ENCODE measurements around the gene HSP90B1.

Gene HSP90B1

DNA sequence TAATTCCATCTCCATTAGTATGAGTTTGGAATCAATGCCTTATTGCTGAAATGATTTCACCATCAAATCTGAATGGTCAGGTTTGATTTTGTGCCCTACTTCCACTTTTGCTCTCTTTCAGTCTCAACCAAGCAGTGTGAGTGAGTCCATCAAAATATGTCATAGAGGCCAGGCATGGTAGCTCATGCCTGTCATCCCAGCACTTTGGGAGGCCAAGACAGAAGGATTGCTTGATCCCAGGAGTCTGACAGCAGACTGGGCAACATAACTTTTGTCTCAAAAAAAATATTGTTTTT lies 22.0 kb upstream of the HSP90B1 start:
- Histone ChIP-seq H3K9me3 (ENCODE audit: control insufficient read depth, low read length) (no peaks in the 10 kb centered on the region), H3K4me3 (ENCODE audit: low read length) (no peak overlapping the region), H3K9ac (ENCODE audit: low read length) (no peak overlapping the region), H3K27me3 (replicated peaks; ENCODE audit: control insufficient read depth, insufficient read depth, low read length) (peaks cover 3% of the 10 kb centered on the region), H3K4me1 (ENCODE audit: control insufficient read depth, insufficient read depth, low read length) (peaks cover 18% of the 10 kb centered on the region), H3K36me3 (ENCODE audit: control insufficient read depth, insufficient read depth, low read length, severe bottlenecking) (no peaks in the 10 kb centered on the region)
- DNase-seq (ENCODE audit: low read depth), result no peak

DNA sequence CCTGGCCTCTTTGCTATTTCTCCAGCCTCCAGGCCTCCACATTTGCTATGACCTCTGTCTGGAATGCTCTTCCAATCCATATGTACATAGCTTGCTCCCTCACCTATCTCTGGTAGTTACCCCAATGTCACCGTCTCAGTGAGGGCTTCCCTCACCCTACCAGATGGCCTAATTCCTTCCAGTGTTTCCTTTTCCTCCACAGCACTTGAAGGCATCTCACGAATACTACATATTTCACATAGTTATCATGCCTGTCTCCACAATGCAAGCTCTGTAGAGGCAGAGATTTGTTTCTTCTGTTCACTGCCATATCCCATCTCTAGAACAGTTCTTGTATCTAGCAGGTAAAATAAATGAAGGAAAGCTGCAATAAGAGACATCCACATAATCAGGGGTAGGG lies 21.3 kb upstream of the HSP90B1 start:
- Histone ChIP-seq H3K36me3 (ENCODE audit: control insufficient read depth, insufficient read depth, low read length, severe bottlenecking) (no peaks in the 10 kb centered on the region), H3K27me3 (replicated peaks; ENCODE audit: control insufficient read depth, insufficient read depth, low read length) (peaks cover 3% of the 10 kb centered on the region), H3K4me3 (ENCODE audit: low read length) (no peak overlapping the region), H3K9me3 (ENCODE audit: control insufficient read depth, low read length) (no peaks in the 10 kb centered on the region), H3K9ac (ENCODE audit: low read length) (no peak overlapping the region), H3K4me1 (ENCODE audit: control insufficient read depth, insufficient read depth, low read length) (peaks cover 18% of the 10 kb centered on the region)
- peak; percentile 81 for DNase-seq (ENCODE audit: low read depth)

DNA sequence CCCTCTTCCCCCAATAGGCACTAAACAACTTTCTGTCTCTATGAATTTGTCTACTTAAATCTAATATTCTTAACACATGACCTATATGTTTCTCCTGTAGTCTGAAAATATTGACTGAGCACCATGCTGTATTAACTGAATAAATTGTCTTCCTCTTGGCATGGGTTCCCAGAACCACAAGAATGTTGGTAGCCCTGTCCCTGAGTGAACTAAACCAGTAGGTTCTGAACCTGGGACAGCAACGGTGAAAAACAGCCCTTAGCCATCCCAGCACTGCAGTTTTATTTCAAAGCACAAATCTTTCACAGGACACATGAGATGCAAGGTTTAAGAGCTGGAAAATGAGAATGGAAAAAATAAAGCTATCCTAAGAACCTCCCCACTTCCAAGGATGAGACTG lies 20.4 kb upstream of the HSP90B1 start:
- Histone ChIP-seq H3K4me1 (ENCODE audit: control insufficient read depth, insufficient read depth, low read length) (peaks cover 18% of the 10 kb centered on the region), H3K9me3 (ENCODE audit: control insufficient read depth, low read length) (no peaks in the 10 kb centered on the region)

DNA sequence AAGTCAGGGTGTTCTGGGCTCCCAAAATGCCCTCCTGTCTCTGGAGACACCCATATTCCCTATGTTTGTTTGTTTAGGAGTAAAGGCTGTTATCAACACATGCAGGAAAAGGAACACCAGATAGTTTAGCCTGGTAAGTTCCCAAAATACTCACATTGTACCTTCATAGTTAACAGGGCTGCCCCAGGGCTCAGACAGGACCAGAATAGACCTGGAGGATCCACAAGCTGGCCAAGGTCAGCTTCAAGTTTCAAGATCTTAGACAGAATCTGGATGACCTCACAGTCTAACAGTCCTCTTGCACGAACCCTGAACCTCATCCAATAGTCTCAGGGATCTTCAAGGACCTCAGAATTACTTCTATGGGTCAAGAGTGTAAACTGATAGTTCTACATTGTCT lies 18.1 kb upstream of the HSP90B1 start:
- Histone ChIP-seq H3K4me1 (ENCODE audit: control insufficient read depth, insufficient read depth, low read length) (peaks cover 18% of the 10 kb centered on the region), H3K36me3 (ENCODE audit: control insufficient read depth, insufficient read depth, low read length, severe bottlenecking) (no peaks in the 10 kb centered on the region), H3K9ac (ENCODE audit: low read length) (no peak overlapping the region), H3K9me3 (ENCODE audit: control insufficient read depth, low read length) (peaks cover 7% of the 10 kb centered on the region), H3K4me3 (ENCODE audit: low read length) (no peak overlapping the region), H3K27me3 (replicated peaks; ENCODE audit: control insufficient read depth, insufficient read depth, low read length) (no peaks in the 10 kb centered on the region)
- DNase-seq (ENCODE audit: low read depth), result no peak

More for the DNA sequence above, 20.4 kb upstream of the HSP90B1 start:
- Histone ChIP-seq H3K4me3 (ENCODE audit: low read length) (no peak overlapping the region), H3K9ac (ENCODE audit: low read length) (no peak overlapping the region), H3K36me3 (ENCODE audit: control insufficient read depth, insufficient read depth, low read length, severe bottlenecking) (no peaks in the 10 kb centered on the region), H3K27me3 (replicated peaks; ENCODE audit: control insufficient read depth, insufficient read depth, low read length) (peaks cover 3% of the 10 kb centered on the region)
- peak; percentile 52 for DNase-seq (ENCODE audit: low read depth)

DNA sequence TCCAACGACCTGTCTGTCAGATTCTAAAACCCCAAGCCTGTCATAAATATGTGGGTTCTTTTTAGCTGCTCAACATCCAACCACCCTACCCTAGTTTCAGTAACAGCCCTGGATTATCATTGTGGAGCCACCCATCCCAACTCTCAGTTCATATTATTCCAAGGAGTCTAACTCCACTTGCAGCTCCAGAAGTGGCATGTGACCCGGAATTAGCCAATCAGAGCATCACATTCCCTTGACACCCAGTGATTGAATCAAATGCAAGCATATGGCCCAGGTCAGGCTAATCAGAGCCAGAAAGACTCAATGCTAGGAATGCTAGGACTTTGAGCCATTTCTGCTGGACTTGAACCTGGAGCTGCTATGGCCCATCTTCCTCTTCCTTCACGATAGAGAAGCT lies 17.1 kb upstream of the HSP90B1 start:
- no peaks in the 10 kb centered on the region for H3K36me3 ChIP-seq (ENCODE audit: control insufficient read depth, insufficient read depth, low read length, severe bottlenecking)
- H3K9me3 ChIP-seq (ENCODE audit: control insufficient read depth, low read length), result peaks cover 17% of the 10 kb centered on the region
- no peak overlapping the region for H3K9ac ChIP-seq (ENCODE audit: low read length)
- no peak overlapping the region for H3K4me3 ChIP-seq (ENCODE audit: low read length)
- no peak for DNase-seq (ENCODE audit: low read depth)
- H3K27me3 ChIP-seq (replicated peaks; ENCODE audit: control insufficient read depth, insufficient read depth, low read length), result no peaks in the 10 kb centered on the region
- H3K4me1 ChIP-seq (ENCODE audit: control insufficient read depth, insufficient read depth, low read length), result peaks cover 18% of the 10 kb centered on the region

DNA sequence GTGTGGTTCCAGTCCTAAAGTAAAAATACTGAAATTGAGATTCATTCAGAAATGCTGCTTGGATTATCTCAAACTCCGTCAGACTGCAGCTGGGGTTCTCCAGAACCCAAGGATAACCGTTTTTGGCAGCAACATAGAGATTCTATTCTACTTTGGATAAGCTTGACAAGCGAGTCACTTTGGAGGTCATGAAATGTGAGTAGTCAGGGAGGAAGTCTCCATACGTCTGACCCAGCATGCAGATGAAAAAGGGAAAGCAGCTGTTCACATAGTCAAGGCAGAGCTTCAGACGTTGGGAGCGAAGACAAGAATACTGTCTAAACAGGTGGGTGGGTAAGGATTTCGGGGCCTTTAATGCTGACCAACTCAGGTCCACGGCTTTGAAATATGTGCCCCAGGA lies 14.9 kb upstream of the HSP90B1 start:
- no peak for DNase-seq (ENCODE audit: low read depth)
- Histone ChIP-seq H3K9me3 (ENCODE audit: control insufficient read depth, low read length) (peaks cover 21% of the 10 kb centered on the region), H3K9ac (ENCODE audit: low read length) (no peak overlapping the region), H3K36me3 (ENCODE audit: control insufficient read depth, insufficient read depth, low read length, severe bottlenecking) (no peaks in the 10 kb centered on the region), H3K4me1 (ENCODE audit: control insufficient read depth, insufficient read depth, low read length) (peaks cover under 1% of the 10 kb centered on the region), H3K4me3 (ENCODE audit: low read length) (no peak overlapping the region), H3K27me3 (replicated peaks; ENCODE audit: control insufficient read depth, insufficient read depth, low read length) (no peaks in the 10 kb centered on the region)

DNA sequence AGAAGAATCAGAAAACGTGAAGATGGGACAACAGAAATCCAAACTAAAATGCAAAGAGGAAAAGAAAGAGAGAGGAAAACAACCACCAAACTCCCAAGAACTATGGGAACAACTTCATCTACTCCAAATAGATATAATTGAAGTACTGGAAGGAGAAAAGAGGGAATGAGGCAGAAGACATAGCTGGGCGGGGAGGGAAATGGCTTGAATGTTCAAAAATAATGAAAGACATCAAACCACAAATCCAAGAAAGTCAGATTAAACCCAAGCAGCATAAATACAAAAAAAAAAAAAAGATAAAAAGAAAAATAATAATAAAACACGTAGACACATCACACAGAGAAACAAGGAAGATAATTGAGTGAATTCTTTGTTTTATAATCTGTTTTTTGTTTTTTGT lies 12.3 kb upstream of the HSP90B1 start:
- H3K27me3 ChIP-seq (replicated peaks; ENCODE audit: control insufficient read depth, insufficient read depth, low read length), result no peaks in the 10 kb centered on the region
- no peak for DNase-seq (ENCODE audit: low read depth)
- H3K36me3 ChIP-seq (ENCODE audit: control insufficient read depth, insufficient read depth, low read length, severe bottlenecking), result no peaks in the 10 kb centered on the region
- peaks cover 21% of the 10 kb centered on the region for H3K9me3 ChIP-seq (ENCODE audit: control insufficient read depth, low read length)
- no peak overlapping the region for H3K9ac ChIP-seq (ENCODE audit: low read length)
- H3K4me1 ChIP-seq (ENCODE audit: control insufficient read depth, insufficient read depth, low read length), result no peaks in the 10 kb centered on the region
- H3K4me3 ChIP-seq (ENCODE audit: low read length), result no peak overlapping the region

DNA sequence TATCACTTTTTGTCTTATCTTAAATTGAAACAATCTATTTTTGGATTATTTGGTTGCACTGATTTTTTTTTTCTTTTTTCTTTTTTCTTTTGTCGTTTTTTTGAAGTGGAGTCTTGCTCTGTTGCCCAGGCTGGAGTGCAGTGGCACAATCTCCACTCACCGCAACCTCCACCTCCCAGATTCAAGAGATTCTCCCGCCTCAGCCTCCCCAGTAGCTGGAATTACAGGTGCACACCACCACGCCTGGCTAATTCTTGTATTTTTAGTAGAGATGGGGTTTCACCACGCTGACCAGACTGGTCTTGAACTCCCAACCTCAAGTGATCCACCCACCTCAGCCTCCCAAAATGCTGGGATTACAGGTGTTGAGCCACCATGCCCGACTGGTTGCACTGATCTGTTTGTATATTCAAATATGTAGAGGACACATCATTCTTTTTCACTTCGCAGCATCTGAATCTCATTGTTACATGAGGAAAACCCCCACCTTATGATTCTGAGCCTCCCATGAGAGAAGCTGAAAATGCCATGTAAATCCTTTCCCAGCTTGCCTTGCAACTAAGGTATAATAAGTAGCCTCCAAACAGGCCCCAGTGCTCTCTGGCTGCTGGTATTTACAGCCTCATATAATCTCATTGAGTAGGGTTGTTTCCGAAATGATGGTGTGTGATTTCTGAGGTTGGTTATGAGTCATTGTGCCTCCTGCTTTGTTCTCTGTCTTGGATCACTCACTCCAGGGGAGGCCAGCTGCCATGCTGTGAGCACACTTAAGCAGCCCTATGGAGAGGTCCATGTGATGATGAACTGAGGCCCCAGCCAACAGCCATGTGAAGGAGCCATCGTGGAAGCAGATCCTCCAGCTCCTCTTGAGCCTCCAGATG lies 5.2 kb upstream of the HSP90B1 start:
- Histone ChIP-seq H3K27me3 (replicated peaks; ENCODE audit: control insufficient read depth, insufficient read depth, low read length) (no peaks in the 10 kb centered on the region), H3K4me3 (ENCODE audit: low read length) (no peak overlapping the region), H3K36me3 (ENCODE audit: control insufficient read depth, insufficient read depth, low read length, severe bottlenecking) (no peaks in the 10 kb centered on the region), H3K4me1 (ENCODE audit: control insufficient read depth, insufficient read depth, low read length) (peaks cover 12% of the 10 kb centered on the region), H3K9ac (ENCODE audit: low read length) (no peak overlapping the region), H3K9me3 (ENCODE audit: control insufficient read depth, low read length) (no peaks in the 10 kb centered on the region)
- peak; percentile 24 for DNase-seq (ENCODE audit: low read depth)

DNA sequence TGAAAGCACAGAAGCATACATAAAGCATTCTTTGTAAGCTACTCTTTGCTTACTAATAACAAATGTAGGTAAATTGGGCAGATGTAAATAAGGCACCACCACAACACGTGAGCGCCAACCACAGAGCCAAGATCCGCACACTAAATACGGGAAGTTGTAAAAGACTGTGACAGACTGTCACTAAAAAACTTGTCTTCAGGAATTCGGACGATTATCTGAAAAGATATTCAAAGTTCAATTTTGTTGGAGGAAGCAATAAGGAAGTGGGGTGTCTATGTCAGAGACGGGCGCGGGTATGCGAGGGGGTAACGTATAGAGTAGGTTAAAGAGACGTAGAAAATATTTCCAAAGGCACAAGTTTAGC lies 1.5 kb upstream of the HSP90B1 start:
- H3K27me3 ChIP-seq (replicated peaks; ENCODE audit: control insufficient read depth, insufficient read depth, low read length), result no peaks in the 10 kb centered on the region
- no peaks in the 10 kb centered on the region for H3K9me3 ChIP-seq (ENCODE audit: control insufficient read depth, low read length)
- peaks cover 16% of the 10 kb centered on the region for H3K36me3 ChIP-seq (ENCODE audit: control insufficient read depth, insufficient read depth, low read length, severe bottlenecking)
- H3K9ac ChIP-seq (ENCODE audit: low read length), result peak overlapping the region; percentile 94
- peak overlapping the region; percentile 85 for H3K4me3 ChIP-seq (ENCODE audit: low read length)
- peaks cover 31% of the 10 kb centered on the region for H3K4me1 ChIP-seq (ENCODE audit: control insufficient read depth, insufficient read depth, low read length)
- no peak for DNase-seq (ENCODE audit: low read depth)

DNA sequence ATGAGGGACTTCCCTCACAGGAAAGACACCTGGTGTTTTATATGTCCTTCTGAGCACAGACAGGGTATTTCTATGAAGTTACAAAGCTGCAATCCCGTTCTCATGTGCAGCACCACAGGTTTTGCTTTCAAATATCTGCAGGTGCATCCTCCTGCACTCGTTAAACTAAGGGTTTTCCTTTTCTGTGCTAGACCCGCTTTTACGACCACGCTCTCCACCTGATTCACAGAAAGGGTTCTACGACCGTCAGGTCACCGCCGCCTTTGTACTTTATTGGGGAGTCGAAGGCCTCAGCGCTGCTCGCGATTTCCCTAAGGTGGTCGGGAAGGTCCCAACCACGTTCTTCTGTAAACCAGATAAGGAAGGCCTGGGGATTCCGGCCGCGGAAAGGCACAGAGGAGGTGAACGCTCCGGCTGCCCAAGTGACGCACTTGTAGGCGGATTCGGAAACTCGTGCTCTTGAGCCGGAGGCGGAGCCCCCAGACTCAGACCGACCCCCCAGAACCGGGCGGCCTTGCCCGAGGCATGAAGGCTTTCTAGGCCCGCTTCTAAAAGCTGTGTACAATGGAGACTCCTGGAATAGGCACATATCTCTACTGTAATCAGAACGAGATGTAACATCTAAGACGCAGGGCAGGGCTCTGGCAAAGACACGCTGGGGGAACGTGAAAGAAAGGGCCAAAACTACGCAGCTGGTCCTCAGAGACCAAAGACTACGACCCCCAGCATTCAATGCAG lies 995 bp upstream of the HSP90B1 start:
- Histone ChIP-seq H3K4me1 (ENCODE audit: control insufficient read depth, insufficient read depth, low read length) (peaks cover 36% of the 10 kb centered on the region), H3K27me3 (replicated peaks; ENCODE audit: control insufficient read depth, insufficient read depth, low read length) (no peaks in the 10 kb centered on the region), H3K9ac (ENCODE audit: low read length) (peak overlapping the region; percentile 94), H3K36me3 (ENCODE audit: control insufficient read depth, insufficient read depth, low read length, severe bottlenecking) (peaks cover 21% of the 10 kb centered on the region), H3K4me3 (ENCODE audit: low read length) (peak overlapping the region; percentile 85), H3K9me3 (ENCODE audit: control insufficient read depth, low read length) (no peaks in the 10 kb centered on the region)
- peak; percentile 93 for DNase-seq (ENCODE audit: low read depth)

DNA sequence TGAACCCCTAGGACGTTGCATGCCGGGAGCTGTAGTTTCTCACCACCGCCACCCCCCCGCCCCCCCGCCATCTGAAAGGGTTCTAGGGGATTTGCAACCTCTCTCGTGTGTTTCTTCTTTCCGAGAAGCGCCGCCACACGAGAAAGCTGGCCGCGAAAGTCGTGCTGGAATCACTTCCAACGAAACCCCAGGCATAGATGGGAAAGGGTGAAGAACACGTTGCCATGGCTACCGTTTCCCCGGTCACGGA lies 501 bp upstream of the HSP90B1 start:
- Histone ChIP-seq H3K9ac (ENCODE audit: low read length) (peak overlapping the region; percentile 94), H3K4me1 (ENCODE audit: control insufficient read depth, insufficient read depth, low read length) (peaks cover 37% of the 10 kb centered on the region), H3K27me3 (replicated peaks; ENCODE audit: control insufficient read depth, insufficient read depth, low read length) (no peaks in the 10 kb centered on the region), H3K4me3 (ENCODE audit: low read length) (peak overlapping the region; percentile 85), H3K36me3 (ENCODE audit: control insufficient read depth, insufficient read depth, low read length, severe bottlenecking) (peaks cover 26% of the 10 kb centered on the region), H3K9me3 (ENCODE audit: control insufficient read depth, low read length) (no peaks in the 10 kb centered on the region)
- no peak for DNase-seq (ENCODE audit: low read depth)
